Karpas-422 (cell line): ENCODE data around the gene RAD51B. TPM values are rescaled to one million over a fixed set of nuclear protein-coding genes. Genes with fewer than 3 reads are reported as not detected.

Experiments
- DNase-seq: peaks from one replicate; pipeline ENCODE4 v3.0.0-alpha.2; 2015
- H2AFZ ChIP-seq: fragments of 200-600 bp; sonication (generic); 2 replicates; pipeline ENCODE4 v1.6.1; 2014; ENCODE audit warnings: antibody characterized with exemption, low read length, mixed read lengths
- H3K27ac ChIP-seq: fragments of 200-600 bp; sonication (generic); 2 replicates; pipeline ENCODE4 v1.5.1; 2014; ENCODE audit warnings: mild to moderate bottlenecking, low read length, moderate library complexity
- H3K27me3 ChIP-seq: fragments of 200-600 bp; sonication (generic); 2 replicates; pipeline ENCODE4 v1.6.1; 2014; ENCODE audit warnings: low read length, mixed read lengths
- H3K36me3 ChIP-seq: fragments of 200-600 bp; sonication (generic); 2 replicates; pipeline ENCODE4 v1.6.1; 2014; ENCODE audit warnings: low read length, mixed read lengths; ENCODE audit not compliant: insufficient read depth
- H3K4me1 ChIP-seq: fragments of 200-600 bp; sonication (generic); 2 replicates; pipeline ENCODE4 v1.6.1; 2014; ENCODE audit warnings: mild to moderate bottlenecking, low read length, mixed read lengths
- H3K4me2 ChIP-seq: fragments of 200-600 bp; sonication (generic); 2 replicates; pipeline ENCODE4 v1.6.1; 2014; ENCODE audit warnings: low read length, low read depth, mild to moderate bottlenecking; ENCODE audit not compliant: poor library complexity, severe bottlenecking
- H3K4me3 ChIP-seq: fragments of 200-600 bp; sonication (generic); 2 replicates; pipeline ENCODE4 v1.5.1; 2014; ENCODE audit warnings: mild to moderate bottlenecking, antibody characterized with exemption, low read length, mixed read lengths
- H3K79me2 ChIP-seq: fragments of 200-600 bp; sonication (generic); 2 replicates; pipeline ENCODE4 v1.6.1; 2014; ENCODE audit warnings: mild to moderate bottlenecking, low read length, mixed read lengths
- H3K9ac ChIP-seq: fragments of 200-600 bp; sonication (generic); 2 replicates; pipeline ENCODE4 v1.6.0; 2014; ENCODE audit warnings: low read length
- H3K9me2 ChIP-seq: fragments of 200-600 bp; sonication (generic), shearing (Covaris generic); replicated peaks from 2 replicates; pipeline ENCODE4 v1.6.0; 2014; ENCODE audit warnings: mild to moderate bottlenecking, low read length, moderate library complexity; ENCODE audit not compliant: insufficient read depth
- H3K9me3 ChIP-seq: fragments of 300-700, 200-600 bp; sonication (generic); 2 replicates; pipeline ENCODE4 v1.6.1; 2014; ENCODE audit warnings: low read length, mixed read lengths
- H4K20me1 ChIP-seq: fragments of 200-600 bp; sonication (generic); 2 replicates; pipeline ENCODE4 v1.6.1; 2014; ENCODE audit warnings: mild to moderate bottlenecking, antibody characterized with exemption, low read length, low read depth; ENCODE audit not compliant: insufficient read depth
- total RNA-seq: library from RNA; depleted of rRNA; stranded (reverse); fragments of >200 nt; shearing (Covaris generic); gene quantifications from 2 replicates; pipeline ENCODE4 v1.2.3, GENCODE V29; 2014; ENCODE audit warnings: low replicate concordance

Gene RAD51B
- total RNA-seq, 1 experiment from 2014 or later, result 107 TPM

GRCh38 chr14:68145036-68145435 lies 325.5 kb downstream of the RAD51B start:
- H3K79me2 ChIP-seq, result no peaks in the 10 kb centered on the region
- H3K9ac ChIP-seq, result no peak overlapping the region
- no peaks in the 10 kb centered on the region for H3K27me3 ChIP-seq
- no peaks in the 10 kb centered on the region for H3K36me3 ChIP-seq
- no peak overlapping the region for H3K4me3 ChIP-seq
- DNase-seq, result no peak
- no peak overlapping the region for H3K27ac ChIP-seq
- no peak overlapping the region for H3K4me2 ChIP-seq
- no peaks in the 10 kb centered on the region for H3K9me2 ChIP-seq
- H4K20me1 ChIP-seq, result peaks cover 31% of the 10 kb centered on the region
- no peaks in the 10 kb centered on the region for H3K4me1 ChIP-seq
- no peaks in the 10 kb centered on the region for H3K9me3 ChIP-seq
- no peak overlapping the region for H2AFZ ChIP-seq

- H2AFZ ChIP-seq, result no peak overlapping the region
- no peak overlapping the region for H3K27ac ChIP-seq
- H3K9me2 ChIP-seq, result no peaks in the 10 kb centered on the region
- peaks cover 26% of the 10 kb centered on the region for H4K20me1 ChIP-seq
- no peaks in the 10 kb centered on the region for H3K36me3 ChIP-seq
- no peak overlapping the region for H3K4me3 ChIP-seq
- no peaks in the 10 kb centered on the region for H3K4me1 ChIP-seq
- H3K4me2 ChIP-seq, result no peak overlapping the region
- no peak overlapping the region for H3K9ac ChIP-seq
- no peaks in the 10 kb centered on the region for H3K9me3 ChIP-seq
- no peaks in the 10 kb centered on the region for H3K79me2 ChIP-seq
- no peaks in the 10 kb centered on the region for H3K27me3 ChIP-seq
- DNase-seq, result no peak
Measured at GRCh38 chr14:68145539-68145938, 326.0 kb downstream of the RAD51B start.

GRCh38 chr14:68146818-68147217 lies 327.2 kb downstream of the RAD51B start:
- Histone ChIP-seq H3K4me3 (no peak overlapping the region), H3K9ac (no peak overlapping the region), H3K36me3 (no peaks in the 10 kb centered on the region), H3K27ac (no peak overlapping the region), H2AFZ (no peak overlapping the region), H3K27me3 (no peaks in the 10 kb centered on the region), H3K79me2 (no peaks in the 10 kb centered on the region), H3K4me1 (no peaks in the 10 kb centered on the region), H3K9me2 (no peaks in the 10 kb centered on the region), H3K9me3 (no peaks in the 10 kb centered on the region), H4K20me1 (peaks cover 17% of the 10 kb centered on the region), H3K4me2 (no peak overlapping the region)
- DNase-seq, result no peak

GRCh38 chr14:68147303-68147702 lies 327.7 kb downstream of the RAD51B start:
- Histone ChIP-seq H3K4me3 (no peak overlapping the region), H2AFZ (no peak overlapping the region), H3K79me2 (no peaks in the 10 kb centered on the region), H3K27me3 (no peaks in the 10 kb centered on the region), H3K27ac (no peak overlapping the region), H3K9me3 (peaks cover 2% of the 10 kb centered on the region; the same call in 1 of the 2 replicates), H4K20me1 (peaks cover 17% of the 10 kb centered on the region; the same call in 1 of the 2 replicates), H3K9ac (no peak overlapping the region), H3K36me3 (no peaks in the 10 kb centered on the region), H3K4me2 (no peak overlapping the region), H3K4me1 (no peaks in the 10 kb centered on the region), H3K9me2 (no peaks in the 10 kb centered on the region)
- DNase-seq, result no peak

- H3K27me3 ChIP-seq, result no peaks in the 10 kb centered on the region
- no peak overlapping the region for H2AFZ ChIP-seq
- H3K79me2 ChIP-seq, result no peaks in the 10 kb centered on the region
- no peaks in the 10 kb centered on the region for H3K9me2 ChIP-seq
- H3K4me1 ChIP-seq, result no peaks in the 10 kb centered on the region
- no peak for DNase-seq
- H3K9me3 ChIP-seq, result peaks cover 6% of the 10 kb centered on the region
- H3K4me3 ChIP-seq, result no peak overlapping the region
- H3K36me3 ChIP-seq, result no peaks in the 10 kb centered on the region
- no peak overlapping the region for H3K4me2 ChIP-seq
- H3K9ac ChIP-seq, result no peak overlapping the region
- H4K20me1 ChIP-seq, result peaks cover 15% of the 10 kb centered on the region; the same call in 1 of the 2 replicates
- H3K27ac ChIP-seq, result no peak overlapping the region
Measured at GRCh38 chr14:68148276-68148675, 328.7 kb downstream of the RAD51B start.

- DNase-seq, result no peak
- no peaks in the 10 kb centered on the region for H3K36me3 ChIP-seq
- H4K20me1 ChIP-seq, result 0 out of 2 replicates have a peak, but pooled peaks cover 13% of the 10 kb centered on the region
- no peak overlapping the region for H3K4me2 ChIP-seq
- no peak overlapping the region for H3K27ac ChIP-seq
- peaks cover 6% of the 10 kb centered on the region for H3K9me3 ChIP-seq
- no peaks in the 10 kb centered on the region for H3K79me2 ChIP-seq
- no peak overlapping the region for H2AFZ ChIP-seq
- H3K4me1 ChIP-seq, result no peaks in the 10 kb centered on the region
- no peak overlapping the region for H3K9ac ChIP-seq
- no peak overlapping the region for H3K4me3 ChIP-seq
- H3K9me2 ChIP-seq, result no peaks in the 10 kb centered on the region
- no peaks in the 10 kb centered on the region for H3K27me3 ChIP-seq
Measured at GRCh38 chr14:68148763-68149162, 329.2 kb downstream of the RAD51B start.

GRCh38 chr14:68153275-68153674 lies 333.7 kb downstream of the RAD51B start:
- Histone ChIP-seq H3K36me3 (no peaks in the 10 kb centered on the region), H3K79me2 (no peaks in the 10 kb centered on the region), H2AFZ (no peak overlapping the region), H3K9ac (no peak overlapping the region), H3K27me3 (no peaks in the 10 kb centered on the region), H3K4me3 (no peak overlapping the region), H3K4me2 (no peak overlapping the region), H3K4me1 (no peaks in the 10 kb centered on the region), H3K9me3 (peaks cover 6% of the 10 kb centered on the region), H4K20me1 (peaks cover 17% of the 10 kb centered on the region; the same call in 1 of the 2 replicates), H3K27ac (no peak overlapping the region), H3K9me2 (no peaks in the 10 kb centered on the region)
- no peak for DNase-seq

GRCh38 chr14:68154275-68154674 lies 334.7 kb downstream of the RAD51B start:
- Histone ChIP-seq H3K4me3 (no peak overlapping the region), H4K20me1 (peaks cover 17% of the 10 kb centered on the region; the same call in 1 of the 2 replicates), H3K36me3 (no peaks in the 10 kb centered on the region), H3K9me2 (no peaks in the 10 kb centered on the region), H3K9me3 (peaks cover 6% of the 10 kb centered on the region), H2AFZ (no peak overlapping the region), H3K4me2 (no peak overlapping the region), H3K27me3 (no peaks in the 10 kb centered on the region), H3K79me2 (no peaks in the 10 kb centered on the region), H3K9ac (no peak overlapping the region), H3K4me1 (no peaks in the 10 kb centered on the region), H3K27ac (no peak overlapping the region)
- DNase-seq, result no peak

- Histone ChIP-seq H3K9me3 (no peaks in the 10 kb centered on the region), H3K27me3 (no peaks in the 10 kb centered on the region), H3K4me3 (no peak overlapping the region), H2AFZ (no peak overlapping the region), H3K36me3 (no peaks in the 10 kb centered on the region), H3K9me2 (no peaks in the 10 kb centered on the region), H4K20me1 (peaks cover 18% of the 10 kb centered on the region), H3K27ac (no peak overlapping the region), H3K4me2 (no peak overlapping the region), H3K4me1 (no peaks in the 10 kb centered on the region), H3K9ac (no peak overlapping the region), H3K79me2 (no peaks in the 10 kb centered on the region)
- no peak for DNase-seq
Measured at GRCh38 chr14:68157971-68158371, 338.4 kb downstream of the RAD51B start.
